Loucy (cell line): ENCODE data around the gene SH3RF2.

Experiments used
- H2AFZ ChIP-seq: fragments of 200-600 bp; sonication (generic); 2 replicates; pipeline ENCODE4 v1.6.0; 2016; ENCODE audit warnings: antibody characterized with exemption, mild to moderate bottlenecking, low read length, moderate library complexity
- H3F3A ChIP-seq: fragments of 200-600 bp; 2 replicates; pipeline ENCODE4 v1.6.0; 2016; ENCODE audit warnings: antibody characterized with exemption, low read depth, mild to moderate bottlenecking
- H3K27me3 ChIP-seq: fragments of 200-600 bp; sonication (generic); 2 replicates; pipeline ENCODE4 v1.6.1; 2014; ENCODE audit warnings: low read length, mild to moderate bottlenecking; ENCODE audit not compliant: insufficient read depth, poor library complexity, severe bottlenecking
- H3K36me3 ChIP-seq: fragments of 200-600 bp; sonication (generic); 2 replicates; pipeline ENCODE4 v1.6.1; 2016; ENCODE audit warnings: low read length; ENCODE audit not compliant: insufficient read depth
- H3K4me1 ChIP-seq: fragments of 200-600 bp; sonication (generic); 2 replicates; pipeline ENCODE4 v1.5.1; 2014; ENCODE audit warnings: low read length, mild to moderate bottlenecking; ENCODE audit not compliant: insufficient read depth, poor library complexity, severe bottlenecking
- H3K4me2 ChIP-seq: fragments of 200-600 bp; sonication (generic); 2 replicates; pipeline ENCODE4 v1.6.0; 2014; ENCODE audit warnings: antibody characterized with exemption, low read length, low read depth, mild to moderate bottlenecking; ENCODE audit not compliant: poor library complexity, severe bottlenecking
- H3K4me3 ChIP-seq: fragments of 200-600 bp; sonication (generic); 2 replicates; pipeline ENCODE4 v1.5.1; 2014; ENCODE audit warnings: low read length, mild to moderate bottlenecking, mixed read lengths; ENCODE audit not compliant: poor library complexity, severe bottlenecking
- H3K79me2 ChIP-seq: fragments of 200-600 bp; sonication (generic); 2 replicates; pipeline ENCODE4 v1.6.1; 2014; ENCODE audit warnings: low read length; ENCODE audit not compliant: insufficient read depth
- H3K9ac ChIP-seq: fragments of 200-600 bp; sonication (generic); 2 replicates; pipeline ENCODE4 v1.6.0; 2014; ENCODE audit warnings: mild to moderate bottlenecking, low read depth, low read length, moderate library complexity; ENCODE audit not compliant: poor library complexity, severe bottlenecking
- H3K9me2 ChIP-seq: fragments of 200-600 bp; sonication (generic); replicated peaks from 2 replicates; pipeline ENCODE4 v1.6.1; 2016; ENCODE audit warnings: low read depth, low read length, mixed read lengths
- H3K9me3 ChIP-seq: fragments of 200-600 bp; sonication (generic); 2 replicates; pipeline ENCODE4 v1.6.1; 2014; ENCODE audit warnings: mild to moderate bottlenecking, antibody characterized with exemption, low read length, low read depth; ENCODE audit not compliant: insufficient read depth
- H4K20me1 ChIP-seq: fragments of 200-600 bp; sonication (generic); 2 replicates; pipeline ENCODE4 v1.6.0; 2014; ENCODE audit warnings: antibody characterized with exemption, low read length, mild to moderate bottlenecking; ENCODE audit not compliant: insufficient read depth, poor library complexity, severe bottlenecking
- EZH2phosphoT487 ChIP-seq: fragments of 200-600 bp; IDR thresholded peaks from 2 replicates; pipeline ENCODE4 v1.6.1; 2018; ENCODE audit warnings: antibody characterized with exemption, mild to moderate bottlenecking, moderate library complexity, borderline replicate concordance
- TF ChIP-seq, protein P1 (sequence below): fragments of 200-600 bp; sonication (generic); conservative IDR thresholded peaks from 2 replicates; pipeline ENCODE4 v1.5.1; 2014; ENCODE audit warnings: mild to moderate bottlenecking, antibody characterized with exemption, low read length

SH3RF2 gene

DNA sequence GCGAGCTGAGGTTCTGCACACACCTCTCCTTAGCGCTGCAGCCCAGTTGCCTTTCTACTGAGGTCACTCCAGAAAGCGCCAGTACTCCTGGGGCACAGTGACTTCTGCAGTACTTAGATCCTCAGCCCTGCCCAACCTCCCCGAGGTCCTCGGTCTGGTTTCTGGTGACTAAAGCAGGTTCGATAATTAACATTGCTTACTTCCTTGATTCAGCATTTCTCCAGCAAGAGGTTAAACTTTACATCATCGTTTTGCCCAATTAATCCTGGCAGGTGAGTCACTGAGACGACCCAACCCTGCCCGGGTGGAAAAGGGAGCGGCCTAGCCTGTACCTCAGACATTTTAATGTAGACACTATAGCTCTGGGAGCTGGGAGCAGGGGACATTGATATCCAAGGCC is 91.4 kb downstream of the SH3RF2 start:
- no peaks in the 10 kb centered on the region for H3K9me3 ChIP-seq
- no peaks in the 10 kb centered on the region for H3K4me1 ChIP-seq
- H3K4me3 ChIP-seq, result no peak overlapping the region
- H3F3A ChIP-seq, result no peaks in the 10 kb centered on the region
- no peak overlapping the region for H3K4me2 ChIP-seq
- H3K27me3 ChIP-seq, result no peaks in the 10 kb centered on the region
- no peaks in the 10 kb centered on the region for H3K79me2 ChIP-seq
- no peak overlapping the region for H3K9ac ChIP-seq
- H3K9me2 ChIP-seq, result no peaks in the 10 kb centered on the region; the same call in 1 of the 2 replicates
- no peaks in the 10 kb centered on the region for H4K20me1 ChIP-seq
- no peaks in the 10 kb centered on the region for H3K36me3 ChIP-seq
- H2AFZ ChIP-seq, result no peak overlapping the region
- TF ChIP-seq, protein P1, sequence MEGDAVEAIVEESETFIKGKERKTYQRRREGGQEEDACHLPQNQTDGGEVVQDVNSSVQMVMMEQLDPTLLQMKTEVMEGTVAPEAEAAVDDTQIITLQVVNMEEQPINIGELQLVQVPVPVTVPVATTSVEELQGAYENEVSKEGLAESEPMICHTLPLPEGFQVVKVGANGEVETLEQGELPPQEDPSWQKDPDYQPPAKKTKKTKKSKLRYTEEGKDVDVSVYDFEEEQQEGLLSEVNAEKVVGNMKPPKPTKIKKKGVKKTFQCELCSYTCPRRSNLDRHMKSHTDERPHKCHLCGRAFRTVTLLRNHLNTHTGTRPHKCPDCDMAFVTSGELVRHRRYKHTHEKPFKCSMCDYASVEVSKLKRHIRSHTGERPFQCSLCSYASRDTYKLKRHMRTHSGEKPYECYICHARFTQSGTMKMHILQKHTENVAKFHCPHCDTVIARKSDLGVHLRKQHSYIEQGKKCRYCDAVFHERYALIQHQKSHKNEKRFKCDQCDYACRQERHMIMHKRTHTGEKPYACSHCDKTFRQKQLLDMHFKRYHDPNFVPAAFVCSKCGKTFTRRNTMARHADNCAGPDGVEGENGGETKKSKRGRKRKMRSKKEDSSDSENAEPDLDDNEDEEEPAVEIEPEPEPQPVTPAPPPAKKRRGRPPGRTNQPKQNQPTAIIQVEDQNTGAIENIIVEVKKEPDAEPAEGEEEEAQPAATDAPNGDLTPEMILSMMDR, result no peak
- no peak for TF ChIP-seq EZH2phosphoT487

DNA sequence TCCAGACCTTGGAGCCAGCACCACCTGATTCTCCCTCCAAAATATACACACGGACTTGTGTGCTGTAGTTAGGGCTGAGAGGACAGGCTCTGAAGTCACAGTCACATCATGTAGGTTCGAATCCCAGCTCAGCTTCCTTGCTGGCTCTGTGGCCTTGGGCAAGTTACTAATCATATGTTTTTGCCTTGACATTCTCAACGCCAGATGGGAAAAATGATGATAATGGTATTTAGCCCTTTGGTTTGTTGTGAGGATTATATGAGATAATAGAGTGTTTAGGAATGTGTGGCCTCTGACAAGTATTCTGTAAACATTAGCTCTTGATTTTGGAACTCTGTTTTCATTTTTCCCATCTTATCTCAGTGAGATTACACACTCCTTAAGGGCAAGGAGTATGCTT is 96.5 kb downstream of the SH3RF2 start:
- Histone ChIP-seq H3K9me2 (no peaks in the 10 kb centered on the region), H3K9me3 (no peaks in the 10 kb centered on the region), H4K20me1 (no peaks in the 10 kb centered on the region), H3K36me3 (no peaks in the 10 kb centered on the region), H2AFZ (no peak overlapping the region), H3F3A (no peaks in the 10 kb centered on the region), H3K4me2 (no peak overlapping the region), H3K79me2 (no peaks in the 10 kb centered on the region), H3K27me3 (no peaks in the 10 kb centered on the region), H3K4me1 (no peaks in the 10 kb centered on the region), H3K9ac (no peak overlapping the region), H3K4me3 (no peak overlapping the region)
- TF ChIP-seq EZH2phosphoT487, result no peak
- TF ChIP-seq, protein P1, result no peak

DNA sequence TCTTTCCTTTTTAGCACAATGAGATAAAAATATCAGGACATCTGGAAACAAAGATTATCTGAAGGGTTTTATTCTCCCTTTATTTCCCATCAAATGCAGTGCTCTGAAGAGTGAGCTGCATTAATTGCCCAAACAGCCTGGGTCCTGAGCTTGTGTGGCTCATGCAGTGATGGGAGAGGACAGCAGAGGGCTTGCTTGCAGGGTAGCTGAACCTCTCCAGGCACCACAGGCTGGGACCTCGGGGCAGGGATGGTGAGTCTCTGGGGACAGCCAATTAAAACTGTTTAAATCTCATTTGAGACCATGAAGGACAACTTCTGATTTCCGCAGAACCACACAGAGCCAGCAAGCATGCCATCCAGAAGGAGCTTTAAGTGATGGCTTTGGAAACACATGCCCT is 97.7 kb downstream of the SH3RF2 start:
- TF ChIP-seq, protein P1, result peak; percentile 38; the same call in 1 of the 2 replicates
- no peak for TF ChIP-seq EZH2phosphoT487
- no peak overlapping the region for H2AFZ ChIP-seq
- H3K9me3 ChIP-seq, result no peaks in the 10 kb centered on the region
- no peak overlapping the region for H3K4me3 ChIP-seq
- no peaks in the 10 kb centered on the region for H3K9me2 ChIP-seq
- H3K4me2 ChIP-seq, result no peak overlapping the region
- H3K36me3 ChIP-seq, result no peaks in the 10 kb centered on the region
- no peaks in the 10 kb centered on the region for H3K4me1 ChIP-seq
- H3K27me3 ChIP-seq, result no peaks in the 10 kb centered on the region
- H3K9ac ChIP-seq, result no peak overlapping the region
- H4K20me1 ChIP-seq, result no peaks in the 10 kb centered on the region
- no peaks in the 10 kb centered on the region for H3K79me2 ChIP-seq
- no peaks in the 10 kb centered on the region for H3F3A ChIP-seq
